ENCODE measurements around the gene CTH.
"Not testable (repeated sequence)": the region's sequence is repeated elsewhere in the genome, so short reads cannot be mapped to it uniquely, and the experiment has no call there.

Gene CTH

DNA sequence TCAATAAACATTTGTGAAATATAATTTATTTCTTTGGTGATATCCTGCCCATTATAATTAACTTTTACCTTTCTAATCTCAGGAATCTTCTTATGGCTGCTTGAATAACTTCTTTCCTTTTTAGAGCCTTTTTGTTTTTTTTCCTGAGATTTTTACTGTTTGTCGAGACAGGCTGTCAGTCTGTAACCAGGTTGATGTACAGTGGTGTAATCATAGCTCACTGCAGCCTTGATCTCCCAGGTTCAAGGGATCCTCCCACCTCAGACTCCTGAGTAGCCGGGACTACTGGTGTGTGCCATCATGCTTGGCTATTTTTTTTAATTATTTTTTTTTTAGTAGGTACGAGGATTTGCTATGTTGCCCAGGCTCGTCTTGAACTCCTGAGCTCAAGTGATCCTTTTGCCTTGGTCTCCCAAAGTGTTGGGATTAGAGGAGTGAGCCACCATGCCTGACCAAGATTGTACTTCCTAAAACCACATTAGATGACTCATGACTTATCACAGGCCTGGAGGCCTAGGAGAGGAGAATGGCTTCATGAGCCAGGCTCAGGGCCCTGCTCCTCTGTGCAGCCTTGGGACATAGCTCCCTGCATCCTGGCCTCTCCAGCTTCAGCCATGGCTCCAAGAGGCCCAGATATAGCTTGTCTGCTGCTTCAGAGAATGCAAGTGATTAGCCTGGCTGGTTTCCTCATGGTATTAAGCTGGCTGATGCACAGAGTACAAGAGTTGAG lies 48.6 kb downstream of the CTH start:
- no peak for DNase-seq

DNA sequence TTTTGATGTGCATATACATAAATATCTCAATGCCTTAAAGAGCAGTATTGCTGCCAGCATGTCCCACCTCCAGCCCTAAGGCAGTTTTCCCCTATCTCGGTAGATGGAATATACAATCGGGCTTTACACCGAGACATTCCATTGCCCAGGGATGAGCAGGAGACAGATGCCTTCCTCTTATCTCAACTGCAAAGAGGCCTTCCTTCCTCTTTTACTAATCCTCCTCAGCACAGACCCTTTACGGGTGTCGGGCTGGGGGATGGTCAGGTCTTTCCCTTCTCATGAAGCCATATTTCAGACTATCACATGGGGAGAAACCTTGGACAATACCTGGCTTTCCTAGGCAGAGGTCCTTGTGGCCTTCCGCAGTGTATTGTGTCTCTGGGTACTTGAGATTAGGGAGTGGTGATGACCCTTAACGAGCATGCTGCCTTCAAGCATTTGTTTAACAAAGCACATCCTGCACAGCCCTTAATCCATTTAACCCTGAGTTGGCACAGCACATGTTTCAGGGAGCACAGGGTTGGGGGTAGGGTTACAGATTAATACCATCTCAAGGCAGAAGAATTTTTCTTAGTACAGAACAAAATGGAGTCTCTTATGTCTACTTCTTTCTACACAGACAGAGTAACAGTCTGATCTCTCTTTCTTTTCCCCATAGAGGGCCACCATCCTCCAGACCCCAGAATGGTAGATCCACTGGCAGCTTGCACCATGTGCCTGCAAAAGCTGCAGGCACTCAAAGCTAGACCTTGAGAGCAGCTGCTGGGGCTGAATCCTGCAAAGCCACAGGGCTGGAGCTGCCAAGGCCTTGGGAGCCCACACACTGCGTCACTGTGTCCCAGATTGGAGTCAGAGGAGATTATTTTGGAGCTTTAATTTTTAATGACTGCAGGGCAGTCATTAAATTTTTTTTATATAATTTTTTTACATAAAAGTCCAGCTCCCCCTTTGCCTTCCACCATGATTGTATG lies 50.0 kb downstream of the CTH start:
- not testable (repeated sequence) for DNase-seq

DNA sequence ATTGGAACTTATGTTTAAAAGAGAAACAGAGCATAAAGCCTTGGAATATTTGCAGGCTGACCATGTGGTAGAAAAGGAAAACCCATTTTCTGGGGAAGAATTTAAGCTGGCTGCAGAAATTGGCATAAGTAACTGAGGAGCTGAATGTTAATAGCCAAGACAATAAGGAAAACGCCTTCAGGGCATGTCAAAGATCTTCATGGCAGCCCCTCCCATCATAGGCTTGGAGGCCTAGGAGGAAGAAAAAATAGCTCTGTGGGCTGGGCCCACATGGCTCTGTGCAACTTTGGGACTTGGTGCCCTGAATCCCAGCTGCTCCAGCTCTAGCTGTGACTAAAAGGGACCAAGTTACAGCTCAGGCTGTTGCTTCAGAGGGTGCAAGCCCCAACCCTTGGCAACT lies 51.5 kb downstream of the CTH start:
- DNase-seq = no peak

DNA sequence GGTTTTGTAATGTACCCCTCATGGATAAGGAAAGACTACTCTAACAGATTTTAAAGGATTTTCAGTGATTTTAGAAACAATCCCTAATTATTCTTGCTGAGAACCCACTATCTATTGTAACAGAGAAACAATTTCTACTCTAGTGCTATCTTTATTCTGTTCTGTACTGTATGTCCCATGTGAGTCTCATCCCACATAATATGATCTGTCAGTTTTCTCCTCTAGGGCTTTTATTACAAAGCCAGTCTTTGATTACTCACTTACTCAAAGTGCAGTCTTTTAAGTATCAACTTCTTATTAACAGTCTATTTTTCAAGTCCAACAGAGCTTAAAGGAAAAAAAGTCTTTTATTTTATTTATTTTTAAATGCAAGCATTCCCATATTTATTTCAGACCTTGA lies 54.8 kb downstream of the CTH start:
- no peak for DNase-seq

DNA sequence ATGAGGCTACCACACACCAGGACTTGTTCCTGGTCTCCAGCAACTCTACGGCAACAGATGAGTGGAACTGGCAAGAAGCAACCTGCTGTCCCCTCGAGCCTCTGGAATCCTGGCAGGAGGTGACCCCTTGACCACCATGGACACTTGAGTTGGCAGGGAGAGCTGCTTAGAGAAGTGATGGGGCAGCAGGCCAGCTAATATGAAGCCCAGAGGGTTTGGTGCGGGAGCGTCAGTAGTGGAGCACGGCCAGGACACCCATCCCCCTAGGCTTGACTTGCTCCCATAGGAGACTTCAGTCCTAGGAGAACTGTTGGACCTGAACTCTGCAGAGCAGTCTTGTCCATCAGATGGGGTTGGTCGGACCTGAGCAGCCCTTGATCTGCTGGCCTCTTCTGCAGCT lies 56.5 kb downstream of the CTH start:
- DNase-seq = no peak

DNA sequence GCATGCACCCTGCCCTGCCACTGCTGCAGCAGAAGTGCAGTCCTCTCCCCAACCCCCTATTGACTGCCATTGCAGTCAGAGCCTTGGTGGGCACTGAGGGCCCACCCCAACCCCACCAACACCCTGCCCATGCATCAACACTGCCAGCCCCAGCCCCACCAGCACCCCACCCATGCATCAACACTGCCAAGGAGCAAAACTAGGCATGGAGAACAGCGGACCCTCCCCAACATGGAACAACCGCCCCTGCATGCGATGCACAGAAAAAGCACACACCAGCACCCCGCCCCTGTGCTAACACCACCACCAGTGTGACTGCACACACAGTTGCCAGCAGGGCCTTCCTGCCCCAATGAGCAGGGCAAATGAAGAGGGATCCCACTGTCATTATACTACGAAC lies 57.1 kb downstream of the CTH start:
- DNase-seq = no peak

DNA sequence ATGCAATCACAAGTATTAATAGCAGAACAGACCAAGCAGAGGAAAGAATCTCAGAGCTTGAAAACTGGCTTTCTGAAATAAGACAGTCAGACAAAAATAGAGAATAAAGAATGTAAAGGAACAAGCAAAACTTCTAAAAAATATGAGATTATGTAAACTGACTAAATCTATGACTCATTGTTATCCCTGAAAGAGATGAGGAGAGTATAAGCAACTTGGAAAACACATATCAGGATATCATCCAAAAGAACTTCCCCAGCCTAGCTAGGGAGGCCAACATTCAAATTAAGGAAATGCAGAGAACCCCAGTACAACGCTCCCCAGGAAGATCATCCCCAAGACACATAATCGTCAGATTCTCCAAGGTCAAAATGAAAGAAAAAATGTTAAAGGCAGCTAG lies 58.1 kb downstream of the CTH start:
- not testable (repeated sequence) for DNase-seq

DNA sequence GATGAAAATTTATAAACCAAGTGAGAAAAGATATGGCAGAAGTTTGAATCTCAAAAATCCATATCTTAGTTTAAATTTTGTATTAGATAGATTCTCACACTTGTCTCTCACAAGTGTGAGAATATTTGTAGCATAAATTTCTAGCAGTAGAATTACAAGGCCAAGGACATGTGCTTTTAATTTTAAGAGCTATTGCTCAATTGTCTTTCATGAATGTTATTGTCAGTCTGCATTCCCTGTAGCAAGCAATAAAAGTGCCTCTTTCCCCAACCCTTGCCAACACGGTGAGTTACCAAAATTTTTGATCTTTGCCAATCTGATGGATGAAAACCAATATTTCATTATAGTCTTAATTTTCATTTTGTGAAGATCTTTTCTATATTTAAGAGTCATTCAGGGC lies 64.0 kb downstream of the CTH start:
- DNase-seq = no peak

DNA sequence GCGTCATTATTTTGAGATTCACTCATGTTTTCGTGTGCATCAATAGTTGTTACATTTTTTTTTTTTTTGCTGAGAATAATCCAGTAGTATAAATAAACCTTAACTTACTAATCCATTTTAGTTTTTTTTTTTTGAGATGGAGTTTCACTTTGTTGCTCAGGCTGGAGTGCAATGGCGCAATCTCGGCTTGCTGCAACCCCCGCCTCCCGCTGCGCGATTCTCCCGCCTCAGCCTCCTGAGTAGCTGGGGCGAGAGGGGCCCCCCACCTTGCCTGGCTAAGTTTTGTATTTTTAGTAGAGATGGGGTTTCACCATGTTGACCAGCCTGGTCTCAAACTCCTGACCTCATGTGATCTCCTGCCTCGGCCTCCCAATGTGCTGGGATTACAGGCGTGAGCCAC lies 66.0 kb downstream of the CTH start:
- no peak for DNase-seq

DNA sequence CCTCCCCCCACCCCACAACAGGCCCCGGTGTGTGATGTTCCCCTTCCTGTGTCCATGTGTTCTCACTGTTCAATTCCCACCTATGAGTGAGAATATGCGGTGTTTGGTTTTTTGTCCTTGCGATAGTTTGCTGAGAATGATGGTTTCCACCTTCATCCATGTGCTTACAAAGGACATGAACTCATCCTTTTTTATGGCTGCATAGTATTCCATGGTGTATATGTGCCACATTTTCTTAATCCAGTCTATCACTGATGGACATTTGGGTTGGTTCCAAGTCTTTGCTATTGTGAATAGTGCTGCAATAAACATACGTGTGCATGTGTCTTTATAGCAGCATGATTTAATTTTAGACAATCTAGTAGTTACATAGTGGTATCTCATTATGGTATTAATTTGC lies 66.8 kb downstream of the CTH start:
- DNase-seq = not testable (repeated sequence)

DNA sequence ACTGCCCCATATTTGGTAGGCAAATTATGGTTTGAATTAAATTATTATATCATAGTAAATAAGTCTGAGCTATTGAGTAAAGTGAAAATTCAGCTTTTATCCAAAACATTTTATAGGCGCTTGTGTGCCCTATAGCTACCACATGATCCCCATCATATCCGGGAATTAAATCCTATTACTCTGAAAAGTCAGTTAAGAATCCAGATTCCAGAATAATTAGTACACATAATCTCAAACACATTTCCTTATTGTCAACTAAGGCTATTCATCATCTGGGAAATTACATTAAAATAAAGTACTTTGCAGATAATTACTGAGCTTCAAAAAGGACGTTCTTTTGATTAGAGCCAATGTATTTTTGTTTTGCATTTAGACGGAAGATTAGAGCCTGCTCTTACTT lies 72.3 kb downstream of the CTH start:
- no peak for DNase-seq

DNA sequence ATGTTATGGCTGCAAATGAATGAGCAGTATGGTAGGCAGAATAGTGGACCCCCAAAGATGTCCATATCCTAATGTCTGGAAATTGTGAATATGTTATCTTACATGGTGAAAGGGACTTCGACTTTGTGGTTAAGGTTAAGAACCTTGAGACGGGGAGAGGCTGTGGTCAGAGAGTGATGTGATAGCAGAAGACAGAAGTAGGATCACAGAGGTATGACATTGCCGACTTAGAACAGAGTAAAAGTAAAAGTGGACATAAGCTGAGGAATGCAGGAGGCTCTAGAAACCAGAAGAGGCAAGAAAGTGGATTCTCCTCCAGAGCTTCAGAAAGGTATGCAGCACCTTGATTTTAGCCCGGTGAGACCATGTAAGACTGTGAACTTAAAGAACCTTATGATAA lies 74.6 kb downstream of the CTH start:
- no peak for DNase-seq

DNA sequence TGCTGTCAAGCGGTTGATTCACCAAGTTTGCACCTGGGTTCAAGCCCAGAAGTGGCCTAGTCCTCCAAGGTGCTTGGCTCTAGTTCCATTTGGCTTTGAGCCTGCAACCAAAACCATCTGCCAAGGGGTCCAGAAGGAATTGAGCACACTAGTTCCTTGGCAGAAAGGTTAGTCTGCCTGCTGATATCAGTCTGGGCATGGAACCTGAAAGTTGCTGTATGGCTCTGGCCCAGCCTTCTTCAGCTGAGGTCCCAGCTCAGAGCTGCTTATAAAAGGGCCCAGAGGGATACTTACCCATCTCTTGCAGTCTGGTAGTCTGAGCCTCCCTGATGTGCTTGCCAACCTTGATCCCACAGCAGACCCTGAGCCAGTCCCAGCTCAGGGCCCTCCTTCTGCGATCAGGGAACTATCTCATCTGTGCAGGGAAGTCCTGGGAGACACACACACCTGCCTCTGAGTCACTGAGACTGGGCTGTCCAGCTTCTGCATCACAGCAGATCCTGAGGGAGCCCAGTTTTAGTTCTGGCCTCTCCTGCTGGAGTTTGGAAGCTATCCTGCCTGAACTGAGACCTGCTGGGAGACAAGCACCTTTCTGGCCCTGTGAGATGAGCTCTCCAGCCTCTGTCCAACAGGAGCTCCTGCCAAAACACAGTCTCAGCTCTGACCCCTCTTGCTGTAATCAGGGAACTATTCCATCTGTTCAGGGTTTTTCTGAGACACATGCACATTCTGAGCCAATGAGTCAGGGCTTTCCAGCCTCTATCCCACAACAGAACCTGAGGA lies 75.8 kb downstream of the CTH start:
- DNase-seq = no peak

DNA sequence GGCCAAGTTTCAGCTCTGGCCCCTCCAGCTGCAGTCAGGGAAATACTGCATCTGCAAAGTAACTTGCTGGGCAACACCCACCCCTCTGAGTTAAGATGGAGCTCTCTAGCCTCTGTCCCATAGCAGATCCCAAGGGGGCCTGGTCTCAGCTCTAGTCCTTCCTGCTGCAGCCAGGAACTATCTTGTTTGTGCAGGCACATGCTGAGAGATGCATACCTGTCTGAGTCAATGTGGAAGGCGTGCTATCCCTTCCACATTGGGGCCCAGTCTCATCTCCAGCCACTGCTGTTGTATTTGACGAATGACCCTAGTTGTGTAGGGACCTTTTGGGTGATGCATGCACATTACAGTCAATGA lies 76.4 kb downstream of the CTH start:
- DNase-seq = no peak

DNA sequence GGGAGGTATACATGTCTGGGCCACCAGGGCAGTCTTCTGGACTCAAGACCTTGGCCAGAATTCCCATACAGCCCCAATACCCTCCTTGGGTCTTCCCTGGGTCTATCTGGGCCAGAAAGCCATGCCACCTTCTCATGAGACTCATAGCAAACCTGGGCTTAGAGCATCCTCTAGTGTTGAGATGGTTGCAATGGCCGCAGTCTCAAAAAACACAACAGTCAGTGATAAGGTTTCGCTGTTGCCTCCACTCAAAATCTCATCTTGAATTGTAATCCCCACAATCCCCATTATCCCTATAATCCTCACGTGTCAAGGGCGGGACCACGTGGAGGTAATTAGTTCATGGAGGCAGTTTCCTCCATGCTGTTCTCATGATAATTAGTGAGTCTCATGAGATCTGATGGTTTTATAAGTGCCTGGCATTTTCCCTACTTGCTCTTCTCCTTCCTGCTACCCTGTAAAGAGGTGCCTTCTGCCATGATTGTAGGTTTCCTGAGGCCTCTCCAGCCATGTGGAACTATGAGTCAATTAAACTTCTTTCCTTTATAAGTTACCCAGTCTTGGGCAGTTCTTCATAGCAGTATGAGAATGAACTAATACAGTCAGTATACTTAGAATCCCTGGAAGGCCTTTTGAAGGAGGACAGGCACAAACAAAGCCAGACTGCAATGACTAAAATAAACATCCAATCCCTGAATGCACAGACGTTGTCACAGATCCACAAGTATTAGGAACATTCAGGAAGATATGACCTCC lies 77.0 kb downstream of the CTH start:
- no peak for DNase-seq

All from activated CD8-positive, alpha-beta memory T cell treated with anti-CD3 and anti-CD28 coated beads, Interleukin-2, amount 50 U/mL, for 4 hours (primary cell).